Progenitor cell of endocrine pancreas (in vitro differentiated cells): ENCODE results near the gene DBNDD1. TPM values are rescaled to one million over a fixed set of nuclear protein-coding genes. Genes with fewer than 3 reads are reported as not detected.
A peak's percentile ranks its signal among the peaks of the same experiment; 100 is the strongest.

Experiments
- DNase-seq: peaks from one replicate; pipeline ENCODE4 v3.0.0; 2021; ENCODE audit warnings: low spot score; ENCODE audit not compliant: unreplicated experiment
- H3K27ac Mint-ChIP-seq: 2 replicates; pipeline ENCODE4 v1.8.0; 2021; ENCODE audit warnings: mild to moderate bottlenecking, moderate library complexity, mixed read lengths
- H3K27me3 Mint-ChIP-seq: 2 replicates; pipeline ENCODE4 v1.8.0; 2021; ENCODE audit warnings: mixed read lengths
- H3K36me3 Mint-ChIP-seq: 2 replicates; pipeline ENCODE4 v1.8.0; 2022; ENCODE audit warnings: mixed read lengths; ENCODE audit not compliant: insufficient read depth
- H3K4me1 Mint-ChIP-seq: 2 replicates; pipeline ENCODE4 v1.8.0; 2021; ENCODE audit warnings: low read depth, mixed read lengths
- H3K4me3 Mint-ChIP-seq: 2 replicates; pipeline ENCODE4 v1.8.0; 2021; ENCODE audit warnings: low read depth, mild to moderate bottlenecking, moderate library complexity, mixed read lengths
- H3K9me3 Mint-ChIP-seq: 2 replicates; pipeline ENCODE4 v1.8.0; 2021; ENCODE audit warnings: low read depth, mixed read lengths
- total RNA-seq: library from RNA; stranded (reverse); gene quantifications from 2 replicates; pipeline ENCODE4 v1.2.1, GENCODE V29; 2021
- TF ChIP-seq, protein P1 (sequence below): fragments of 200-600 bp; sonication (generic); IDR thresholded peaks from one replicate; pipeline ENCODE4 v1.5.0; 2021; ENCODE audit warnings: antibody characterized with exemption, mild to moderate bottlenecking; ENCODE audit not compliant: unreplicated experiment

Gene DBNDD1
- total RNA-seq, 1 donor from 2014 or later = 57.4 TPM

DNA sequence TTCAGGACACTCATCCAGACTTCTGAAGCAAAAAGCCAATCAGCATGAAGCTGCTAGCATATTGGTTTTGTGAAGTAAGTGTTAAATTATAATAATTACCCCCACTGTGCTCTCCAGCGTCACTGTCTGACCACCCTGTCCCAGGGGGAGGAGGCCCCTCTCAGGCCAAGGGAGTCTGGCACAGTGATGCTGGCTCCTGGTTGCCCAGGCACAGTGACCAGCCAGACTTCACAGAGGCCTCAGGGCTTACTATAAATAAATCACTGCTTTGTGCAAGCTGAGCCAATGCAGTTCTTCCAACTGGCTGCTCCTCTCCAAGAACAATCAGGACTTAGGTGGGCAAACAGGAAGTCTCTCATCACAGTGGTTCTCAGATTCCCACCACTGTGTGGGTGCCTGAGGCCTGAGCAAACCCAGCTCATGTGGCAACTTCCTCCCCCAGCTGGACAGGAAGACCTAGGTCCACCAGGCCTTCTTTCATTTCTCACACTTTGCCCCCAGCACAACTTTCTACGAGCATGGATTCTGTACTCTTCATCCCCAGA lies 1.7 kb upstream of the DBNDD1 start:
- peak overlapping the region; percentile 82 for H3K4me3 Mint-ChIP-seq
- DNase-seq = no peak
- H3K27ac Mint-ChIP-seq = peak overlapping the region; percentile 99
- TF ChIP-seq, protein P1, sequence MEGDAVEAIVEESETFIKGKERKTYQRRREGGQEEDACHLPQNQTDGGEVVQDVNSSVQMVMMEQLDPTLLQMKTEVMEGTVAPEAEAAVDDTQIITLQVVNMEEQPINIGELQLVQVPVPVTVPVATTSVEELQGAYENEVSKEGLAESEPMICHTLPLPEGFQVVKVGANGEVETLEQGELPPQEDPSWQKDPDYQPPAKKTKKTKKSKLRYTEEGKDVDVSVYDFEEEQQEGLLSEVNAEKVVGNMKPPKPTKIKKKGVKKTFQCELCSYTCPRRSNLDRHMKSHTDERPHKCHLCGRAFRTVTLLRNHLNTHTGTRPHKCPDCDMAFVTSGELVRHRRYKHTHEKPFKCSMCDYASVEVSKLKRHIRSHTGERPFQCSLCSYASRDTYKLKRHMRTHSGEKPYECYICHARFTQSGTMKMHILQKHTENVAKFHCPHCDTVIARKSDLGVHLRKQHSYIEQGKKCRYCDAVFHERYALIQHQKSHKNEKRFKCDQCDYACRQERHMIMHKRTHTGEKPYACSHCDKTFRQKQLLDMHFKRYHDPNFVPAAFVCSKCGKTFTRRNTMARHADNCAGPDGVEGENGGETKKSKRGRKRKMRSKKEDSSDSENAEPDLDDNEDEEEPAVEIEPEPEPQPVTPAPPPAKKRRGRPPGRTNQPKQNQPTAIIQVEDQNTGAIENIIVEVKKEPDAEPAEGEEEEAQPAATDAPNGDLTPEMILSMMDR = no peak
- H3K27me3 Mint-ChIP-seq = no peaks in the 10 kb centered on the region
- peaks cover 2% of the 10 kb centered on the region for H3K36me3 Mint-ChIP-seq
- H3K9me3 Mint-ChIP-seq = no peaks in the 10 kb centered on the region
- peaks cover 23% of the 10 kb centered on the region for H3K4me1 Mint-ChIP-seq

GRCh38 chr16:90020260-90020837 lies 1.1 kb upstream of the DBNDD1 start:
- Mint-ChIP-seq H3K27ac (peak overlapping the region; percentile 99), H3K4me3 (peak overlapping the region; percentile 82)
- DNase-seq = no peak

GRCh38 chr16:90019543-90020259 lies 445 bp upstream of the DBNDD1 start:
- Mint-ChIP-seq H3K27ac (peak overlapping the region; percentile 99), H3K9me3 (no peaks in the 10 kb centered on the region), H3K27me3 (no peaks in the 10 kb centered on the region), H3K36me3 (peaks cover 2% of the 10 kb centered on the region), H3K4me3 (peak overlapping the region; percentile 82), H3K4me1 (peaks cover 23% of the 10 kb centered on the region)
- TF ChIP-seq, protein P1 = peak; percentile 51
- peak; percentile 74 for DNase-seq

More at GRCh38 chr16:90020260-90020837, 1.1 kb upstream of the DBNDD1 start:
- Mint-ChIP-seq H3K36me3 (peaks cover 2% of the 10 kb centered on the region), H3K27me3 (no peaks in the 10 kb centered on the region), H3K9me3 (no peaks in the 10 kb centered on the region), H3K4me1 (peaks cover 23% of the 10 kb centered on the region)
- TF ChIP-seq, protein P1 = no peak

DNA sequence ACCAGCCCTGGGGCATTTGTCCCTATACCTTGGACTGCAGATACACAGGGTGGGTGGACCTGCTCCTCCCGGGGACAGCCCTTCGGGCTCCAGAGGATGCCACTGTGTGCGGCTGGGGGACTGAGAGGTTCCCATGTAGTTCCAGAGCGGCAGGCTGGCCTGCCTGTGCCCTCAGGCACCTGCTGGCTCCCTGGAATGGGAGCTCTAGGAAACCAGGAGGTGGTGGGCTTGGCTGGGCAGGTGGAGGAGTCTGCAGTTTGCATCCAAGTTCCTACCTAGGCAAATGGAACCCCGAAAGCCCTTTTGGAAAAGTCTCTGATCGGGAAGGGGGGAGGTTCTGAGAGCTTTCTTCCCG lies 982 bp downstream of the DBNDD1 start:
- peak overlapping the region; percentile 87 for H3K27ac Mint-ChIP-seq
- H3K9me3 Mint-ChIP-seq = no peaks in the 10 kb centered on the region
- H3K27me3 Mint-ChIP-seq = no peaks in the 10 kb centered on the region
- no peak for DNase-seq
- H3K36me3 Mint-ChIP-seq = no peaks in the 10 kb centered on the region
- TF ChIP-seq, protein P1 = no peak
- H3K4me1 Mint-ChIP-seq = peaks cover 20% of the 10 kb centered on the region
- peak overlapping the region; percentile 88 for H3K4me3 Mint-ChIP-seq

GRCh38 chr16:90016339-90016950 lies 2.8 kb downstream of the DBNDD1 start:
- H3K4me1 Mint-ChIP-seq = peaks cover 14% of the 10 kb centered on the region
- H3K27ac Mint-ChIP-seq = no peak overlapping the region
- DNase-seq = no peak
- TF ChIP-seq, protein P1 = no peak
- H3K9me3 Mint-ChIP-seq = no peaks in the 10 kb centered on the region
- H3K27me3 Mint-ChIP-seq = no peaks in the 10 kb centered on the region
- H3K36me3 Mint-ChIP-seq = no peaks in the 10 kb centered on the region
- H3K4me3 Mint-ChIP-seq = no peak overlapping the region
